ENCODE measurements around the gene CIB4. TPM values are rescaled to one million over a fixed set of nuclear protein-coding genes. Genes with fewer than 3 reads are reported as not detected.

CIB4 gene
- total RNA-seq, 2 donors from 2014 or later = not detected

GRCh38 chr2:26590980-26591618 is 50.1 kb downstream of the CIB4 start:
- ATAC-seq (no peak), DNase-seq (ENCODE audit: low spot score) (peak; percentile 34)
- no peaks in the 10 kb centered on the region for H3K9me3 Mint-ChIP-seq
- no peak overlapping the region for H3K4me3 Mint-ChIP-seq
- H3K36me3 Mint-ChIP-seq = no peaks in the 10 kb centered on the region
- no peaks in the 10 kb centered on the region for H3K4me1 Mint-ChIP-seq (ENCODE audit: low read depth in 2 of 2)
- H3K27ac Mint-ChIP-seq = no peak overlapping the region
- H3K27me3 Mint-ChIP-seq = peaks cover 24 to 43% of the 10 kb centered on the region in 2 donors

DNA sequence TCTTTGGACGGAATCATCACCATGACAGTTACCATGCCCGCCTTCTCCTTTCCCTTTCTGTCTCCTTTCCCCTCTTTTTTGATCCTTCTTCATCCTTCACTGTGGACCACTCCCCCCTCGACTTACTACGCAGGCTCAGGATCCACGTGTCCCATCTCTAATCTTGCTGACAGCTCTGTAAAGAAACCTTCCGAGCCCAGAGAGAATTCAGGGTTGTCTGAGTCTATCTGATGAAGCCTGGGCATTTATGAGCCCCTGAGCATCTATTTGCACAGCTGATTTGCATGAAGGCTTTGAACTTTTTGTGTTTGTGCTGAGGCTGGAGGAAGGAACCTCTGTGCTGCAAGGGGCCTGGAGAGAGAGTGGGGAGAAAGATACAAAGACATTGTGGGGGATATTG is 50.7 kb downstream of the CIB4 start:
- DNase-seq (ENCODE audit: low spot score) (peak; percentile 45), ATAC-seq (no peak)
- no peaks in the 10 kb centered on the region for H3K9me3 Mint-ChIP-seq
- no peak overlapping the region for H3K27ac Mint-ChIP-seq
- peaks cover 24 to 43% of the 10 kb centered on the region in 2 donors for H3K27me3 Mint-ChIP-seq
- H3K4me3 Mint-ChIP-seq = no peak overlapping the region
- no peaks in the 10 kb centered on the region for H3K4me1 Mint-ChIP-seq (ENCODE audit: low read depth in 2 of 2)
- H3K36me3 Mint-ChIP-seq = no peaks in the 10 kb centered on the region

- Mint-ChIP-seq H3K27ac (no peak overlapping the region), H3K36me3 (no peaks in the 10 kb centered on the region), H3K4me3 (no peak overlapping the region), H3K27me3 (peaks cover 15 to 29% of the 10 kb centered on the region in 2 donors), H3K9me3 (no peaks in the 10 kb centered on the region), H3K4me1 (ENCODE audit: low read depth in 2 of 2) (no peaks in the 10 kb centered on the region)
- DNase-seq (ENCODE audit: low spot score) (no peak), ATAC-seq (no peak)
Observed at GRCh38 chr2:26588576-26588975, 52.6 kb downstream of the CIB4 start.

GRCh38 chr2:26587994-26588393 is 53.2 kb downstream of the CIB4 start:
- Mint-ChIP-seq H3K36me3 (no peaks in the 10 kb centered on the region), H3K4me3 (no peak overlapping the region), H3K27ac (no peak overlapping the region), H3K9me3 (no peaks in the 10 kb centered on the region), H3K4me1 (ENCODE audit: low read depth in 2 of 2) (no peaks in the 10 kb centered on the region), H3K27me3 (peaks cover 15 to 28% of the 10 kb centered on the region in 2 donors)
- DNase-seq (ENCODE audit: low spot score) (no peak), ATAC-seq (no peak)

DNA sequence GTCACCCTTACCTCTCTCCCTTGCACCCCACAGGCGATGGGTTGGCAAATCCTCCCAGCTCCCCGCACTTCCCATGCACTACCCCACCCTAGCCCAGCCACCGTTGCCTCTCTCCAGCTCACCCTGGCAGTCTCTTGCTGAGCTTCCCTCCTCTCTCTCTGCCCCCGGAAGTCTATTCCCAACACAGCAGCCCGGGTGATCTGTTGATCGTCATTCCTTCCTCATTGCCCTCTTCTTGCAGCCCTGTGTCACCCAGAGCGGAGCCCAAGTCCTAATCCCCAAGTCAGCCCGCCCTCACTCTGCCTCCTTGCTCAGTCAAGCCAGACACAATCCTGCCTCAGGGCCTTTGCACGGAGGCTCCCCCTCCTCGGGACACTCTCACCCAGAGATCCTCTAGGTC is 55.2 kb downstream of the CIB4 start:
- Mint-ChIP-seq H3K27ac (no peak overlapping the region), H3K4me3 (no peak overlapping the region), H3K27me3 (peaks cover 9 to 20% of the 10 kb centered on the region in 2 donors), H3K36me3 (no peaks in the 10 kb centered on the region), H3K9me3 (no peaks in the 10 kb centered on the region), H3K4me1 (ENCODE audit: low read depth in 2 of 2) (no peaks in the 10 kb centered on the region)
- DNase-seq (ENCODE audit: low spot score) (no peak), ATAC-seq (no peak)

DNA sequence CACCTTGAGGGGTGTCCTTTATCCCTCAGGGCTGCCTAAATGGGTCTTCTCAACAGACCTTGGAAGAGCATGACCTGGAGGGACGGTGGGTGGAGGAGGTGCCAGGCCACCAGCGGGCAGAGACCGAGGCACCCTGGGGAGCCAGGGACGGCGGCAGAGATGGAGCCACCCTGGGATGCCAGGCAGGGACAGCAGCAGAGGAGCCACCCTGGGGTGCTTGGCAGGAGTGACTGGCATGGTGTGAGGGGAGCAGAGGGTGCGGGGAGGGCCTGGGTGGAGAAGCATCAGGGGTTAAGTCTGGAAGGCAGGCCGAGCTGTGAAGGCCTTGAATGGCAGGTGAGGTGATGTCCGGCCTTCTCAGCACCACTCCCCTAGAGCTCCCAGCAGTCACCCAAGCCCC is 56.1 kb downstream of the CIB4 start:
- H3K36me3 Mint-ChIP-seq = no peaks in the 10 kb centered on the region
- no peak overlapping the region for H3K4me3 Mint-ChIP-seq
- H3K27ac Mint-ChIP-seq = no peak overlapping the region
- no peaks in the 10 kb centered on the region for H3K9me3 Mint-ChIP-seq
- ATAC-seq (peak in 1 of 2 donors; percentile 41), DNase-seq (ENCODE audit: low spot score) (no peak)
- H3K4me1 Mint-ChIP-seq (ENCODE audit: low read depth in 2 of 2) = no peaks in the 10 kb centered on the region
- H3K27me3 Mint-ChIP-seq = peaks cover 5 to 13% of the 10 kb centered on the region in 2 donors

DNA sequence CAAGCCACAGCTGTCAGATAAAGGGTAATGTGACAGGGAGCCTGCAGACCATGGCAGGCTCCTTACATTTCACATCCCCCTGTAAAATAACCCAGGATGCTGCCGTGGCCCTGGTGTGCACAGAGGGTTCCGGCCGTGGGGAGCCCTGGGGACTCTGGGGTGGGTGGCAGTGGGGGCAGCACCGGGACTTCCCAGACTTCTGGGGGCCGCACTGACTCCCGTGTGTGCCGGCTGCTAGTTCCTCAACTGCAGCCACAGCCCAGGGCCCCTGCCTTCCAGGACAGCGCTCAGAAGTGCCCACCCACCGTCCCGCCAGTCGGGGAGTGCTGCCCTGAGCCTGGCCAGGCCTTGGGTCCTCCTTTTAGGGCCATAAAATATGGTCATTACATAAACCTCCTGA is 56.5 kb downstream of the CIB4 start:
- Mint-ChIP-seq H3K9me3 (no peaks in the 10 kb centered on the region), H3K36me3 (no peaks in the 10 kb centered on the region), H3K27ac (no peak overlapping the region), H3K27me3 (peaks cover 5 to 13% of the 10 kb centered on the region in 2 donors), H3K4me1 (ENCODE audit: low read depth in 2 of 2) (no peaks in the 10 kb centered on the region), H3K4me3 (no peak overlapping the region)
- DNase-seq (ENCODE audit: low spot score) (no peak), ATAC-seq (no peak)

DNA sequence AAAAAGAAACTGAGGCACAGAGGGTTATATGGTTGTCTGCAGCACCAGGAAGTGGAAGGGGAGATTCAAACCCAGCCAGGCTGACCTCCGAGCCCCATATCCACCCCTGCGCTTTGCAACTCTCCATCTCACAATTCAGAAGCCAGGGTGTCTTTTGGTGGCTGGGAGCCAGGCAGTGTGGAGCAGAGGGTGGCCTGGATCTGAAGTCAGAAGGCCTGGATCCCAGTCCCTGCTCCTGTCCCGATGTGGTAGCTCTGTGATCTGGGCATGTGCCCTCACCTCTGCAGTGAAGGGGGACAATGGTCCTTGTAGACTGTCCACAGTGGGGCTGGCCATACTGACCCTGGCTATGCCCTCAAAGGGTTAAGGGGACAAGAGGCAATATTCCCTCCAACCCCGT is 57.0 kb downstream of the CIB4 start:
- peak; percentile 57 for DNase-seq (ENCODE audit: low spot score)
- no peaks in the 10 kb centered on the region for H3K9me3 Mint-ChIP-seq
- H3K27me3 Mint-ChIP-seq = peaks cover 6 to 13% of the 10 kb centered on the region in 2 donors

DNA sequence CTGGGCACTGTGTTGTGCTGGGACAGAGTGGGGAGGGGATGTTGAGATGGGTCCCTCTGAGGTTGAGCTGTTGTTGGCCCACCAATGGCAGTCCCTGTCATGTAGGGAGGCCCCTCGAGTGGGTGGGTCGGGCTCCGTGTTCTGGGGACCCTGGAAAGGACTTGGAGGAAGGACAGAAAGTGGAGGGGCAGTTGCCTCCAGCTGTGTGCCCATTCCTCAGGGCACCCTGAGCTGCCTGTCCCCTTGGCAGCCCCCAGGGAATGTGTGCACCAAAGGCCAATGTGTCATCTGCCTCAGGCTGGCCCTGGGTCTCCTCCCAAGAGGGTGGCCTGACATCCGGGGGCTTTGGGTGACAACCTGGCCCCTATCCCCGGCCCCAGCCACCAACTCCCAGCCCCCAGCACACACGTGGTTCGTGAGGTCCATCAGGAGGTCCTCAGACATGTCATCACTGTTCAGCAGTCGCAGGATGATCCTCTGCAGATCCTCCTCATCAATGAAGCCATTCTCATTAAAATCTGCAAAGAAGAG is 57.7 kb downstream of the CIB4 start:
- H3K27ac Mint-ChIP-seq = no peak overlapping the region
- ATAC-seq (no peak), DNase-seq (ENCODE audit: low spot score) (no peak)
- no peaks in the 10 kb centered on the region for H3K9me3 Mint-ChIP-seq
- peaks cover 7 to 13% of the 10 kb centered on the region in 2 donors for H3K27me3 Mint-ChIP-seq
- H3K4me3 Mint-ChIP-seq = no peak overlapping the region
- H3K4me1 Mint-ChIP-seq (ENCODE audit: low read depth in 2 of 2) = no peaks in the 10 kb centered on the region
- H3K36me3 Mint-ChIP-seq = no peaks in the 10 kb centered on the region

More for the DNA sequence above, 57.0 kb downstream of the CIB4 start:
- H3K4me3 Mint-ChIP-seq = no peak overlapping the region
- no peak for ATAC-seq
- no peak overlapping the region for H3K27ac Mint-ChIP-seq
- no peaks in the 10 kb centered on the region for H3K4me1 Mint-ChIP-seq (ENCODE audit: low read depth in 2 of 2)
- no peaks in the 10 kb centered on the region for H3K36me3 Mint-ChIP-seq

DNA sequence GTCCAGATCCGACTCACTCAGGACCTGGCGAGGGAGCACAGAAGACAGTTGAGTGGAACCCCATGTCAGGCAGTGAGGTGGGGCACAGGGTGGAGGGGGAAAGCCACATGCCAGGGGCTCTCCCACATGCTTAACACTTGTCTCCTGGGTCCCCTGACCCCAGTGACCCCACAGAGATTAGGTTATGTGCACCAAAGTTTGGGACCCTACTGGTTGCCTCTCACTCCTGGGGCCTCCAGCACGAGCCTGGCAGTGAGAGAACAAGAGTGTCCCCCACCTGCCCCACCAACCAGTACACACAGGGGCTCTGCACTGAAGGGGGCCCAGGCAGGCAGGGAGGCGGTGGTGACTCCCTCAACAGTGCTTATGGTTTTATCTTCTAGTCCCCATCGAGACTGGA is 58.3 kb downstream of the CIB4 start:
- Mint-ChIP-seq H3K4me3 (no peak overlapping the region), H3K27ac (no peak overlapping the region), H3K4me1 (ENCODE audit: low read depth in 2 of 2) (no peaks in the 10 kb centered on the region), H3K27me3 (peaks cover 7 to 13% of the 10 kb centered on the region in 2 donors), H3K9me3 (no peaks in the 10 kb centered on the region), H3K36me3 (no peaks in the 10 kb centered on the region)
- DNase-seq (ENCODE audit: low spot score) (no peak), ATAC-seq (no peak)

DNA sequence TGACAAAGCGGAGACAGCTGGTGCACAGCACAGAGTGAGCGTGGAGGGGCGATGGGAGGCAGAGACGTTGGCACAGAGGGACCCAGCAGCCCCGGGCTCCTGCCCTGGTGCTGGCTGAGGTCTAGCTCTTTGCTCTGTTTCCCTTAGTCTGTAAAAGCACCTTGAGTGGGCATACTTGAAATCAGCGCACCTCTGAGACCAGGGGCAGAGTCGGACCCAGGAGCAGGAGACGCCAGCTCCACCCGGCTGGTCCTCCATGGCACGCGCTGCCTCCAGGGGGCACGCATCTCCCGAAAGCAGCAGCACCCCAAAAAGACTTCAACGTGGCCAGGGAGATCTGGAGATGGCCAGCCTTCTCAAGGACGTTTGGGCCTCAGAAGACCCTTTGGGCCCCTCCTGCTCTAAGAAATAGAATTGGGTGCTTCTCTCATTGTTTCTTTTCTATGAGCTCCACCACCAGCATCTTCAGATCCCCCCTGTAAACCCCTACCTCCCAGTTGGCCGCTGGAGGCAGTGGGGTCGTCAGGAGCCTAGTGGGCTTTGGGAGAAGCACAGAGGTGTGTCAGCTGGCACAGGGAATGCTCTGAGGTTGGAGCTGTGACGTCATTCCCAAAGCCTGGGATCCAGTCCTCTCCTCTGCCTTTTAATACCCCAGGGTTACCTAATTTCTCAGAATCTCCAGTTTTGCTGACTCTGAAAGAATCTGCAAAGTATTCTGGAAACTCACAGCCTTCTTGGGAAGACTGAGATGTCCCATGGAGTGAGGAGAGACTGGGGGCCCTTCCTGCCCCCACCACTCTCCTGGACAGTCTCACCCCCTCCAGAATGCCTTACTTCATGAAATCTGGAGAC is 58.9 kb downstream of the CIB4 start:
- ATAC-seq (no peak), DNase-seq (ENCODE audit: low spot score) (no peak)
- no peak overlapping the region for H3K4me3 Mint-ChIP-seq
- H3K9me3 Mint-ChIP-seq = no peaks in the 10 kb centered on the region
- H3K4me1 Mint-ChIP-seq (ENCODE audit: low read depth in 2 of 2) = no peaks in the 10 kb centered on the region
- H3K27me3 Mint-ChIP-seq = peaks cover 10 to 13% of the 10 kb centered on the region in 2 donors
- no peak overlapping the region for H3K27ac Mint-ChIP-seq
- no peaks in the 10 kb centered on the region for H3K36me3 Mint-ChIP-seq

GRCh38 chr2:26581266-26581990 is 59.7 kb downstream of the CIB4 start:
- ATAC-seq (no peak), DNase-seq (ENCODE audit: low spot score) (no peak)
- Mint-ChIP-seq H3K4me3 (no peak overlapping the region), H3K36me3 (no peaks in the 10 kb centered on the region), H3K27me3 (peaks cover 9 to 11% of the 10 kb centered on the region in 2 donors), H3K4me1 (ENCODE audit: low read depth in 2 of 2) (no peaks in the 10 kb centered on the region), H3K9me3 (no peaks in the 10 kb centered on the region), H3K27ac (no peak overlapping the region)

DNA sequence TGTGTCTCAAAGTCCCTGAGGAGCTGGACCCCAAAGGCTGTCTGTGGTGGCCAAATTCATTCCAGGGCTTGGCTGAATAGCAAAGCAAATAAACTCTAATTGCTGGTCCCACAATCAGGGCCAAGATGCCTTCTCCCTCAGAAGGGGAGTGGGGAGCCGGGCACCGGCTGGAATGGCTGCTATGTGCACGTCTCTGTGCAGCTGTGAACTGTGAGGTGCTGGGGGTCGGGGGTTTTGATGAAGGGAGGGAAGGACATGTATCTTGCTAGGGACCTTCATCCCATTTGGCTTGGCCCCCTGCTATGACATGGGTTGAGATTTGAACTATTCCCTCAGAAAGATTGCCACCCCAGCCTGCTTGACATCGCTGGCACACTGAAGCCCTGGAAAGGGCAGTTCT is 60.4 kb downstream of the CIB4 start:
- no peak for DNase-seq (ENCODE audit: low spot score)

GRCh38 chr2:26580151-26580550 is 61.0 kb downstream of the CIB4 start:
- no peak overlapping the region for H3K27ac Mint-ChIP-seq
- peaks cover 0 to 4% of the 10 kb centered on the region in 2 donors for H3K27me3 Mint-ChIP-seq
- H3K4me3 Mint-ChIP-seq = no peak overlapping the region
- H3K9me3 Mint-ChIP-seq = no peaks in the 10 kb centered on the region
- no peak for DNase-seq (ENCODE audit: low spot score)
- no peaks in the 10 kb centered on the region for H3K36me3 Mint-ChIP-seq
- no peak for ATAC-seq
- no peaks in the 10 kb centered on the region for H3K4me1 Mint-ChIP-seq (ENCODE audit: low read depth in 2 of 2)

More for the DNA sequence above, 60.4 kb downstream of the CIB4 start:
- Mint-ChIP-seq H3K27me3 (peaks cover 4% of the 10 kb centered on the region in 2 donors), H3K27ac (no peak overlapping the region), H3K36me3 (no peaks in the 10 kb centered on the region), H3K4me3 (no peak overlapping the region), H3K4me1 (ENCODE audit: low read depth in 2 of 2) (no peaks in the 10 kb centered on the region), H3K9me3 (no peaks in the 10 kb centered on the region)
- ATAC-seq = no peak

Data from natural killer cell treated with Interleukin-12 subunit alpha and Interleukin-12 subunit beta and Interleukin-15 and Interleukin-18, amount 100 ng/mL, for 72 hours (primary cell).